EH (cell line): ENCODE measurements around the gene STH.
"Not testable (repeated sequence)": the region's sequence is repeated elsewhere in the genome, so short reads cannot be mapped to it uniquely, and the experiment has no call there.

ENCODE experiments used
- DNase-seq: peaks from one replicate; pipeline ENCODE4 v3.0.0-alpha.2; 2015; ENCODE audit warnings: low read depth

Gene STH

DNA sequence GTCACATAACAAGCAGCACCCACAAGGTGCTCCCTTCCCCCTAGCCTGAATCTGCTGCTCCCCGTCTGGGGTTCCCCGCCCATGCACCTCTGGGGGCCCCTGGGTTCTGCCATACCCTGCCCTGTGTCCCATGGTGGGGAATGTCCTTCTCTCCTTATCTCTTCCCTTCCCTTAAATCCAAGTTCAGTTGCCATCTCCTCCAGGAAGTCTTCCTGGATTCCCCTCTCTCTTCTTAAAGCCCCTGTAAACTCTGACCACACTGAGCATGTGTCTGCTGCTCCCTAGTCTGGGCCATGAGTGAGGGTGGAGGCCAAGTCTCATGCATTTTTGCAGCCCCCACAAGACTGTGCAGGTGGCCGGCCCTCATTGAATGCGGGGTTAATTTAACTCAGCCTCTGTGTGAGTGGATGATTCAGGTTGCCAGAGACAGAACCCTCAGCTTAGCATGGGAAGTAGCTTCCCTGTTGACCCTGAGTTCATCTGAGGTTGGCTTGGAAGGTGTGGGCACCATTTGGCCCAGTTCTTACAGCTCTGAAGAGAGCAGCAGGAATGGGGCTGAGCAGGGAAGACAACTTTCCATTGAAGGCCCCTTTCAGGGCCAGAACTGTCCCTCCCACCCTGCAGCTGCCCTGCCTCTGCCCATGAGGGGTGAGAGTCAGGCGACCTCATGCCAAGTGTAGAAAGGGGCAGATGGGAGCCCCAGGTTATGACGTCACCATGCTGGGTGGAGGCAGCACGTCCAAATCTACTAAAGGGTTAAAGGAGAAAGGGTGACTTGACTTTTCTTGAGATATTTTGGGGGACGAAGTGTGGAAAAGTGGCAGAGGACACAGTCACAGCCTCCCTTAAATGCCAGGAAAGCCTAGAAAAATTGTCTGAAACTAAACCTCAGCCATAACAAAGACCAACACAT is at the start of gene STH:
Gene STH (plus strand): TSS at position 264 of the 913 bp plus-strand sequence. CDS start 30 bp downstream, at position 294.
- DNase-seq, result no peak

DNA sequence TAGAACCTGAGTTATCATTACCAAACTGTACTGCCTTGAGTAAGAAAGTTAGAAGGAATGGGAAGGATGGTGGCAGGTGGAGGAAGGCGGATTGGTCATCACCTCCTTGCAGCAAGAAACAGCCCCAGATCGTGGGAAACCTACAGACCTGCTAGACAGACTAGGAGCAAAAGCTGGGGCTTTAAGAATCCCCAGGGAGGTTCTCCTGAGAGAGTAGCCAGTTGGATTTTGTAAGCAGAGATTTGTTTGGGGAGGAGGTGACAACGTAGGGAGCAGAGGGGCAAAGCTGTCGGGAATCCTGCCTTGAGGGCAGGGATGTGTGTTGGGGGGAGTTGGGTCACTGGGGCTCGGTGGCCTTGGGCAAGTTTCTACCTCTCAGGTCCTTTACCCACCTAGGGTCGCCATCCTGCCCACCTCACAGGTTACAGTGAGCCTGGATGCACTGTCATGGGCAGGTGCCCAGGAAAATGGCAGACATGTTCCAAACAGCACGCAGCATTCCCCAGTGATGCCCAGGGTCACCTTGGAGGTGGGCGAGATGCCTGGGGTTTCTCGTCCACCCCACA is 49.2 kb upstream of the STH start:
- DNase-seq, result no peak

- DNase-seq, result no peak
Observed at GRCh38 chr17:45950888-45951287, 48.2 kb upstream of the STH start.

- DNase-seq, result no peak
Observed at GRCh38 chr17:45951403-45951802, 47.6 kb upstream of the STH start.

DNA sequence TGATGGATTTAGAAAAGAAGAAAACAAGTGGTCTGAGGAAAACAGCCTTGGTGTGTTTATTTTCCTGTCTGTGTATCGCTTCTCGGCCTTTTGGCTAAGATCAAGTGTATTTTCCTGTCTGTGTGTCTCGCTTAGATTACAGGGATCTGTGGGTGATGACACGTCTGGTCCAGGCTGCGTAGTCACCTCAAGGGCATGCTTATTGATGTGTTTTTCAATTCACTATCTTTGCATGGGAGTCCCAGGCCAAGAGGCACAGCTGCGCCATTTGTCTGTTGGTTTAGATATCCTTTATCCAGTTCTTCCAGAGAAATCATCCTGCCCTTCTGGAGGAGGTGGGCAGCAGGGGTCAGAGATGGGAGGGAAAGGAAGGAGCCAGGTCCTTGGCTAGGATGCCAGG is 47.1 kb upstream of the STH start:
- DNase-seq, result no peak

DNA sequence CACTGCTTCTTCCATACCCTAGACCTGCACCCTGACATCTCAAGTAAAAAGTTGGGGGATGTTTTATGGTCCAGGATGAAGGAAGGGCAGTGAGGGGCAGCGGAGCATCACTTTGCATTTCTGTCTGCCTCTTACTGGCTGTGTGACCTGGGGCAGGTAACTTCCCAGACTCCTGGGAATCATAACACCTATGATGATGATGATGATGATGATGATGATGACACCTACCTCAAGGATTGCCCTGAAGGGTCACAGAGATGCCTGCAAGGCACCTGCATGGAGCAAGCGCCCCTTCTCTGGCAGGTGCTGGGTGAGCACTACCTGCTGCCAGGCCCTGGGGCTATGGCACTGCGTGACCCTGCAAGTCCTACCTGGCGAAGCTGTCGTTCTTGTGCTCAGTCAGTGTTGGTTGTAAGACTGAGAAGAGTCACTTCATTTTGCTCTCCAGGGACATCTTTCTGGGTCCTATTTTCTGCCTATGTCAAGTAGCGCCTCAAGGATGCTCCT is 46.2 kb upstream of the STH start:
- DNase-seq, result no peak

DNA sequence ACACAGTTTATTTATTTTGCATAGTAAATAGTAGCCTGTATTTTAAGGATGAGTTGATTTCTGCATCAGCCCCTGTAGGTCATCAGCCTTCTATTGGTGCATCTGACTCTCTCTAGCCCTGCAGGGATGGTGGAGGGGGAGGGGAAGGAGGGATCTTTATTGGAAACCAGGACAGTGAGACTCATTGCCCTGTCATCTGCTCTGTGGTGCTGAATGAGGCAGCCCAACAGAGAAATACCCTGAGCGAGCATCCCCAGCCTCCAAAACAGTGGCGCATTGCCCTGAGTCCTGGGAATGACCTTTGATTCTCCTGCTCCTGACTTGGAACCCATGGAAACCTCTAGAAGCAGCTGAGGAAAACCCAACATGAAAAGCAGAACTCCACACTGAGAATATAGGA is 45.5 kb upstream of the STH start:
- no peak for DNase-seq

- DNase-seq, result peak; percentile 8
Observed at GRCh38 chr17:45954914-45955313, 44.1 kb upstream of the STH start.

- DNase-seq, result no peak
Observed at GRCh38 chr17:45955326-45955725, 43.7 kb upstream of the STH start.

DNA sequence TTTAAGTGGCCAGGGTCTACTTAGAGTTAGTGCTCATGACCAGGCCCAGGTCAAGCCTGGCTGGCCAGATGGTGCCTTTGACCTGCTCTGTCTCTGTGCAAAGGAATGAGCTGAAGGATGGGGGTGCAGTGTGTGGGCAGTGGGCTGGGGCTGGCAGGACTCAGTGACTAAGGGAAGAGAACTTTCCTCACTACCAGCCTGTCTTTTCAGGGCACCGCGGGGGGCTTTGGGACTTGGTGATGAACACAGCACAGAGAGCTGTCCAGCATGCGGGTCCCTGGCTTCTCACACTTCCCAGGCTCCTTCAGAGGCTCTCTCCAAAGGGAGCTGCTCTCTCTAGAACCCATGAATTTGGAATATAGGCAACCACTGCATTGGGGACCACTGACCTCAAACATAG is 43.0 kb upstream of the STH start:
- DNase-seq, result no peak

GRCh38 chr17:45956746-45957145 is 42.3 kb upstream of the STH start:
- DNase-seq, result not testable (repeated sequence)

- DNase-seq, result no peak
Observed at GRCh38 chr17:45958307-45958706, 40.7 kb upstream of the STH start.

GRCh38 chr17:45958994-45959665 is 39.9 kb upstream of the STH start:
- no peak for DNase-seq

DNA sequence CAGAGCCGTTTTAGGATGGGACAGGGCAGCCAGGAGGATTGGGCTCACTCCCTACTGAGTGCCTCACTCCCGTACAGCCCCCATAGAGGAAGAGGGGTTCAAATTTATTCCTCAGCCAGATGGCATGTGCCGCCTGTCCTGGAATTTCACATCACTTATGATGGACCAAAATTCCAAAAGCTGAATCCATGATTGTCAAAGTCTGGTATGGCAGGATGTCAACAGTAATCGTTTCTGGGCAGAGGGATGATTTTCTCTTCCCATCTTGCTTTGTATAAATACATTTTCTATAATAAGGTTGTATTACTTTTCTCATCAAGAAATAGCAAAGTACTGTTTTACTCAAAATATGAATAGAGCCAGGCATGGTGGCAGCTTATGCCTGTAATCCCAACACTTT is 38.7 kb upstream of the STH start:
- no peak for DNase-seq

DNA sequence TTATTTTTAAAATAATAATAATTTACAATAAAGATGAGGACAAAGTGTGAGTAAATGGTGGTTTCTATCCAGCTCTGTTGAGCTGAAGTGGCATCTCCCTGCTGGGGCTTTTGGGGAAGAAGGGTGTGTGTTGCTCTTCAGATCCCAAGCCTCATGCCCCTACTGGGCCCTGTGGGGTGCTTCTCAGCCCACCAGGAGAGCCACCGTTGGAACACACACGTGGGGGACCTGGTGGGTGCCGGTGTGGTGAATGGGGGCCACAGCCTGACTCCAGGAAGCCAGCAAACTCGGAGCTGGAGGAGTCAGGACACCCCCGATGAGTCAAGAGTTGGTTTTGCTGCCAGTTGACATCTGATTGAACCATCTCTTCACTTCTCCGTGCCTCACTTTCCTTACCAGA is 37.8 kb upstream of the STH start:
- DNase-seq, result no peak

- DNase-seq, result no peak
Observed at GRCh38 chr17:45962221-45962972, 36.7 kb upstream of the STH start.

- DNase-seq, result no peak
Observed at GRCh38 chr17:45963283-45963682, 35.8 kb upstream of the STH start.

- DNase-seq, result no peak
Observed at GRCh38 chr17:45963889-45964288, 35.2 kb upstream of the STH start.

- DNase-seq, result no peak
Observed at GRCh38 chr17:45964634-45965033, 34.4 kb upstream of the STH start.

- no peak for DNase-seq
Observed at GRCh38 chr17:45965812-45966211, 33.2 kb upstream of the STH start.

- no peak for DNase-seq
Observed at GRCh38 chr17:45966606-45967280, 32.3 kb upstream of the STH start.

- no peak for DNase-seq
Observed at GRCh38 chr17:45967378-45967777, 31.7 kb upstream of the STH start.
